GF-D8 (cell line): ENCODE measurements around the gene ABCC11.

Experiments
- DNase-seq: peaks from one replicate; lab custom pipeline; 2025; lab: John Stamatoyannopoulos, UW

ABCC11 gene

DNA sequence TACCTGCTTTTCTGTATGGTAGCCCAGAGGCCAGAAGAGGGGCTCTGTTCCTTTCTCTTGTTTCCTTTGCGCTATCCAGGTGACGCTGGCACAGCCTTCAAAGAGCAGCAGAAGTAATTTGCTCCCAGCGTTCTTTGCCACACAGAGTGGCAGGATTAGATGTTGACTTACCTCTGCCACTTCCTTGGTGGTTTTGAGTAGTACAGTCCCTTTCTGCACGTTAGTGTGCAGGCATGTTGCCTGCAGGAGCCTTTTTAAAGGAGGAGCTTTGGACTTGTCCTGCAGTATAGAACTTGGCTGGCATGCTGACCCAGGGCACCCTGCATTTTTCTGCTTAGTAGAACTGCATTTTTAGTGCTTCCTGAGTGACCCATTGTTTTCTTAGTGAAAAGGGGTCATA is at the start of gene ABCC11:
Gene ABCC11 (minus strand): TSS at position 229 of the 400 bp plus-strand sequence. CDS start 15,618 bp downstream, outside the sequence.
- no peak for DNase-seq

- no peak for DNase-seq
Observed at GRCh38 chr16:48295488-48296281, 48.3 kb upstream of the ABCC11 start.

DNA sequence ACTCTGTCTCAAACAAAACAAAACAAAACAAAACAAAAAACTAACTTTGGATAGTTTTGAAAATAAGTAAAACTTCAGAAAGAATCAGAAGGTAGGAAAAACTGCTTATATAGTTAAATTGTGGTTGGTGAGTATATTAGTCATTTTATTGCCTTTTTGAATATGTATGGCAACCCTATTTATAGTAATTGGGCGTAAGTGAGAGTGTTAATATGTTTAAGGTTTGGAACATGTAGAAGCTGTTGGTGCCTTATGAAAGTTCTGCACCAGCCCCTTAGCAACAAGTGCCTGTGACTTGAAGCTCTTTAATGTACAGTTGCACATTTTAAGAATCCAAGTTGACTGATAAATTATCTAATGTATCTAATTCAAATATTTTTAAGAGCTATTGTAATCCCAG is 47.4 kb upstream of the ABCC11 start:
- no peak for DNase-seq

DNA sequence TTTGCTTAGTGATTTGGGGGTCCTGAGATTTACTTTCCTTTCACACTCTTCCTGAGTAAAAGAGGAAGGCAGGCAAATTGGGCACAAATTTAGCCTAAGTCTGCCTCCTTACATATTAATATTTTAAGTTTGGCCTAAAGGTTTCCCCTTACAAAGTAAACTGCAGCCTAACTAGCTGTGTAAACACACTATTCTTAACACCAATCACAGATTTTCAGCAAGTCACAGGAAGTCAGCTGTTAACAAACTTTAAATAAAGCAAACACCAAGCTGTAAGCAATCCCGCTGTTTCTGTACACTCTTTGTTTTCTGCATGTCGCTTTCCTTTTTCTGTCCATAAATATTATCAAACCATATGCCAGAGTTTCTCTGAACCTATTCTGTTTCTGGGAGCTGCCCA is 45.1 kb upstream of the ABCC11 start:
- no peak for DNase-seq

DNA sequence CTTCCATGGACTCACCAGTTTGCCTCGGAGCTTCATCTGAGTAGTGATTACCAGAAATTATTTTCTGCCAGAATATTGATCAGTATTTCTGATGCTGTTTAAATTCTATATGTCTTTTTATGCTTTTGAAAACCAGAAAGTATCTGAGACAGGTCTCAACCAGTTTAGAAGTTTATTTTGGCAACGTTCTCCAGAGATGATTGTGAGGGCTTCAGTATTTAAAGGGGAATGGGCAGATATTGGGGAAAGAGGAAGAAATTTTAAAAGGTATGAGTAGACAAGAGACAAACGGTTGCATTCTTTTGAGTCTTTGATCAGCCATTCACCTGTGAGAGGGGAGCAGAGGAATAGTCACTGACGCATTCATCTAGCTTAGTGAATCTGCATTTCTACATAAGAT is 44.4 kb upstream of the ABCC11 start:
- no peak for DNase-seq

DNA sequence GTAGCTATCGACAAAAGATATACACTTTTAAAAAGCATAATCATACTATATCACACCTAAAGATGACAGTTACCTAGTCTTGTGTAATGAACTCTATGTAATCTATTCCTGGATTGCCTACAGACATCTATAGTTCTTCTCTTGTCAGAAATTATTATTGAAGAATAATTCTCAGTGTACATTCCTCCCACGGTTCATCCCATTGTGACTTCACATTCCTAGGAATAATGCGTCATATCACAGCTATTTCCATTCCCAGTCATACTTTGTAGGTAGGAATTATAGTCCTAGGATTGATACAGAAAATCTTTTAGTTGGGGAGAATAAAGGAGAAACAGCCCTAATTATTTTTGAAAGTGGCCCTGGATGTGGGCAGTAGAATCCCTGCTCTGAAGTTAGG is 44.0 kb upstream of the ABCC11 start:
- no peak for DNase-seq

DNA sequence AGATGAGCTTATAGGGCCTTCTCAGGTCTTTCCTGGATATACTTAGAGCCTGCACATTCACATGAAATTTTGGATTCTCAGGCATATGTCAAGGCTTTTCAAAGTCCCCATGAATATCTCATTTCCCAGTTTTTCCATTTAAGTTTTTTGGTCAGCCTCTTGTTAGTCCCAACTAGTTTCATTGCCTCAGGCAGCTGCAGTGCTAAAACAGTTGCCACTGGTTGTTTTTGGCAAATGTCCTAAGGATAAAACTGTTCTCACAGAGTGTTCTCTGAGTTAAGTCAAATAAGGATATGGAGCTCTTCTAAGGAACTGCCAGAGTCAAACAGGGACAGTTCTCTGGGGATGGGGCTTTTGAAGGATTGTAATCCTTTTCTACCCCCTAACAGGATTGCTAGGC is 39.9 kb upstream of the ABCC11 start:
- no peak for DNase-seq

GRCh38 chr16:48284772-48285409 is 37.6 kb upstream of the ABCC11 start:
- DNase-seq, result no peak

GRCh38 chr16:48282636-48283263 is 35.4 kb upstream of the ABCC11 start:
- no peak for DNase-seq

DNA sequence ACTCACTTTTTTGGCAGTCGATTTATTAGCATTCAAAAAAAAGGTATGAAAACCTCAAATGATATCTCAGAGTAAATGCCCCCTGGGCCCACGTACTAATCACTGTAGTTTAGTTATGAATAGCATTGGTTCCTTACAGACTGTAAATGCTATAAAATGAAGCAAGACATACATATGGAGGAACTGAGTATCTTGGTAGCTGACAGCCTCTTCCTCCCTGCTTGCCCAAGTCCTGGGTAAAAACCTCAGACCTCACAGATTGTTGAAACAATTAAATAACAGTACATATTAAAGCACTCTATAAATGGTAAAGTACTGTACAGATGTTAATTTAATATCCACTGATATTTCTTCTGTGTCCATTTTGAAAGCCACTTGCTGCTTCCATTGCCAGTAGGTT is 33.2 kb upstream of the ABCC11 start:
- no peak for DNase-seq

GRCh38 chr16:48279199-48279598 is 31.9 kb upstream of the ABCC11 start:
- no peak for DNase-seq

- no peak for DNase-seq
Observed at GRCh38 chr16:48277158-48277557, 29.8 kb upstream of the ABCC11 start.

DNA sequence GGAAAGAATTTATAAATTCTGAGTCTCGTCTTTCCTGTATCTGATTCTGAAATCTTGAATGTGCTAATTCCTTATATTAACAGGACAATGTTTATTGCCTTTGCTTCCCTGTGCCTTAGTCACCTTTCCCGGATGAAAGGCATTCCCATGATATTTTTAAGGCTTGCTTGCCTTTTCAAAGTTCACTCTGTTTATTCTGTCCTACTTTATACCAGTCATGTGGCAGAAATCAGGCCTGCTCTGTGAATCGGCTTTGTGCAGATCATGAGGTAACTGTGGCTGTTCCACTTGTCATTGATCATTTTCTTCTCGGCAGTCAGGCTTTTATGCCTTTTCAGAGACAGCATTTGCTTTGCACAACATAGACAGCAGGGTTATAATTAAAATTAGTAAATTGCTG is 28.8 kb upstream of the ABCC11 start:
- no peak for DNase-seq

DNA sequence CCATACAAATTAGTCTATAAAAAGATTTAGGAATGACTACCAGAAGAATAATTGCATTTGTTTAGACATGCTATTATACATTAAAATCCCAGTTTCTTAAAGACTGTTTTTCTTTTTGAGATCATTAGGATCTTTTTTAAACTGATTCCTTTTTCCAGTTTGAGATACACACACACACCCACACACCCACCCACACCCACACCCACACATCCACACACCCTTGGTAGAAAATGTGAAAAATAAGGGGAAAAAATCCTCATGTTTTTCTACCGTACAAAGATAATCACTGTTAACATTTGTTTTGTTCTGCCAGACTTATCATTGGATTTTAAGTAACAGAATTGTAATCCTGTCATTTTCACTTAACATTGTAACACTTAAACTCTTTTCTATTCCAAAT is 27.1 kb upstream of the ABCC11 start:
- no peak for DNase-seq

- DNase-seq, result no peak
Observed at GRCh38 chr16:48272837-48273421, 25.6 kb upstream of the ABCC11 start.

GRCh38 chr16:48271728-48272127 is 24.4 kb upstream of the ABCC11 start:
- DNase-seq, result no peak

DNA sequence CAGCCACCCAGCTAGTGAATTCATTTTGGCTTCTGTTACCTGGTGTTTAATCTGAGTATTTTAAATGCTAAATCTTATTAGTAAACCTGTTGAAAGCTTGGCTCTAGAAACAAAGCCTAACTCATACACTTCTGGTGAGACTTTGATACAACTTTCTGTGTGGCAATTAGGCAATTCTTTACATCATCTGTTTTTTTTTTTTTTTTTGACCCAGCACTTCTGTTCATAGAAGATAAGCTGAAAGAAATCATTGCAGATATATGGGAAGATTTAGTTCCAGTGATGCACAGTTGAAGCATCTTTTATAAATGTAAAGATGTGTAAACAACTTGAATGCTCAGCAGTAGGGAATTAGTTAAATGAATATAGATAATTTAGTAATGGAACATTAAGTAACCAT is 21.7 kb upstream of the ABCC11 start:
- DNase-seq, result no peak

- DNase-seq, result no peak
Observed at GRCh38 chr16:48262631-48263030, 15.3 kb upstream of the ABCC11 start.

GRCh38 chr16:48261569-48261968 is 14.2 kb upstream of the ABCC11 start:
- no peak for DNase-seq

DNA sequence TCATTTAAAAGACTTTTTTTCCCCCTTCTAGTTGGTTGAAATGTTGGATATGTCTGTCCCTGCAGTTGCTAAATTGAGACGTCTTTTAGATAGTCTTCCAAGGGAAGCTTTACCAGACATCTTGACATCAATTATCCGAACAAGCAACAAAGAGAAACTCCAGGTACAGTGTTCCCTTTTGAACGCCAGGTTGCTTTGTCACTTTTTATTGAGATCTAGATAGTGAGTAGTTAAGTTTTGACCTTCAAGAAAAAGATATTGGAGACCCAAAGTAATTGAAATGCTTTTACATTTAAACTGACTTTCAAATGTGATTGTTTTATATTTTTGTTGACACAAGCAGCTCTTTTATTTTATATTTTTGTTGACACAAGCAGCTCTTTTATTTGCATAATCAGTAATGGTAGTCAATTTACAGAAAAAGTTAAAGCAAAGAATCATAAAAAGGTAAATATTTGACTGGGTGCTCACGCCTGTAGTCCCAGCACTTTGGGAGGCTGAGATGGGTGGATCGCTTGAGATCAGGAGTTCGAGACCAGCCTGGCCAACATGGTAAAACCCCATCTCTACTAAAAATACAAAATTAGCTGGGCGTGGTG is 9.3 kb upstream of the ABCC11 start:
- DNase-seq, result no peak

GRCh38 chr16:48252013-48252412 is 4.7 kb upstream of the ABCC11 start:
- DNase-seq, result no peak

GRCh38 chr16:48250520-48251278 is 3.4 kb upstream of the ABCC11 start:
- DNase-seq, result no peak
